Muscle of leg (tissue), 11 donors: Measurements from ENCODE around the gene GPHN. TPM values are rescaled to one million over a fixed set of nuclear protein-coding genes. Genes with fewer than 3 reads are reported as not detected.
"Not testable (repeated sequence)": the region's sequence is repeated elsewhere in the genome, so short reads cannot be mapped to it uniquely, and the experiment has no call there.

Experiments
- DNase-seq: peaks from one replicate; pipeline ENCODE4 v3.0.0; 2013
- H3K27ac ChIP-seq: one replicate; pipeline ENCODE4 v1.5.1; 2013; ENCODE audit warnings: mild to moderate bottlenecking, low read length, control low read depth
- H3K27me3 ChIP-seq: one replicate; pipeline ENCODE4 v1.6.1; 2013; ENCODE audit warnings: low read length; ENCODE audit not compliant: control insufficient read depth, insufficient read depth
- H3K36me3 ChIP-seq: one replicate; pipeline ENCODE4 v1.6.1; 2013; ENCODE audit warnings: low read length; ENCODE audit not compliant: control insufficient read depth, insufficient read depth
- H3K4me1 ChIP-seq: one replicate; pipeline ENCODE4 v1.6.1; 2013; ENCODE audit warnings: low read length; ENCODE audit not compliant: control insufficient read depth, insufficient read depth
- H3K4me3 ChIP-seq: one replicate; pipeline ENCODE4 v1.5.1; 2013; ENCODE audit warnings: low read length, control low read depth
- H3K9me3 ChIP-seq: replicated peaks from 2 replicates; pipeline ENCODE4 v1.6.1; 2013; ENCODE audit warnings: low read depth, low read length; ENCODE audit not compliant: control insufficient read depth
- WGBS: methylation state at CpG from one replicate; pipeline ENCODE4 v1.1.5; 2013; ENCODE audit warnings: missing lambda C conversion rate; ENCODE audit not compliant: insufficient coverage; 5-methylcytosine and 5-hydroxymethylcytosine counted together
- polyA plus RNA-seq, 8 donors: library from polyadenylated mRNA; unstranded; fragments of 120-200 nt; gene quantifications; one replicate each; pipeline versions ENCODE4 v1.2.1 to v1.2.3, GENCODE V29; 2013; ENCODE audit warnings: inconsistent platforms in 1 of 8, low replicate concordance in 1 of 8; ENCODE audit not compliant: insufficient read length in 8 of 8, insufficient read depth in 1 of 8
- total RNA-seq: library from RNA; stranded (reverse); fragments of 120-200 nt; gene quantifications from one replicate; pipeline ENCODE4 v1.2.4, GENCODE V29; 2013

GPHN gene
- total and polyA plus RNA-seq, 9 donors: 13.6 to 19.4 (median 16.5) TPM

DNA sequence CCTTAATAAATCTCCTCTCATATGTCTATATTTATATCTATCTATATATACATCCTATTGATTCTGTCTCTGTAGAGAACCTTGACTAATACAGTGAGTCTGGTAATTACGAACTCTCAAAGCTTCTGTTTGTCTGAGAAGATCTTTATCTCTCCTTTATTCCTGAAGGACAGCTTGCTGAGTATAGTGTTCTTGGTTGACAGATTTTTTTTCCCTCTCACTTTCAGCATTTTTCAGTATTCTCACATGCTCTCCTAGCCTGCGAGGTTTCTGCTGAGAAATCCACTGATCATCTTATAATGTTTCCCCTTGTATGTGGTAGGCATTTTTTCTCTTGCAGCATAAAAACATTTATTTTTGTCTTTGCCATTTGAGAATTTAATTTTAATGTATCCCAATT, 67.1 kb downstream of the GPHN start:
- Histone ChIP-seq H3K27me3 (no peaks in the 10 kb centered on the region), H3K9me3 (peaks cover 22% of the 10 kb centered on the region), H3K36me3 (no peaks in the 10 kb centered on the region), H3K4me3 (no peak overlapping the region), H3K4me1 (no peaks in the 10 kb centered on the region), H3K27ac (no peak overlapping the region)
- no peak for DNase-seq
- no CpG with 5 or more reads among the region's 2 CpGs for WGBS

GRCh38 chr14:66575939-66576338, 68.0 kb downstream of the GPHN start:
- Histone ChIP-seq H3K27ac (no peak overlapping the region), H3K4me1 (no peaks in the 10 kb centered on the region), H3K4me3 (no peak overlapping the region), H3K9me3 (peaks cover 22% of the 10 kb centered on the region), H3K36me3 (no peaks in the 10 kb centered on the region), H3K27me3 (no peaks in the 10 kb centered on the region)
- DNase-seq: no peak
- WGBS: 100% methylated on average over 1 of the region's 1 CpG

- H3K36me3 ChIP-seq, H3K4me1 ChIP-seq, DNase-seq, H3K4me3 ChIP-seq, H3K27me3 ChIP-seq, H3K27ac ChIP-seq: not testable (repeated sequence)
- H3K9me3 ChIP-seq: peaks cover 14% of the 10 kb centered on the region
- WGBS: 91% methylated on average over 4 of the region's 6 CpGs
Measured at GRCh38 chr14:66587753-66588152, 79.8 kb downstream of the GPHN start.

GRCh38 chr14:66595394-66595793, 87.4 kb downstream of the GPHN start:
- H3K36me3 ChIP-seq: no peaks in the 10 kb centered on the region
- H3K4me3 ChIP-seq: no peak overlapping the region
- peaks cover 28% of the 10 kb centered on the region for H3K9me3 ChIP-seq
- 88% methylated on average over 3 of the region's 4 CpGs for WGBS
- no peak overlapping the region for H3K27ac ChIP-seq
- no peaks in the 10 kb centered on the region for H3K4me1 ChIP-seq
- DNase-seq: no peak
- no peaks in the 10 kb centered on the region for H3K27me3 ChIP-seq

DNA sequence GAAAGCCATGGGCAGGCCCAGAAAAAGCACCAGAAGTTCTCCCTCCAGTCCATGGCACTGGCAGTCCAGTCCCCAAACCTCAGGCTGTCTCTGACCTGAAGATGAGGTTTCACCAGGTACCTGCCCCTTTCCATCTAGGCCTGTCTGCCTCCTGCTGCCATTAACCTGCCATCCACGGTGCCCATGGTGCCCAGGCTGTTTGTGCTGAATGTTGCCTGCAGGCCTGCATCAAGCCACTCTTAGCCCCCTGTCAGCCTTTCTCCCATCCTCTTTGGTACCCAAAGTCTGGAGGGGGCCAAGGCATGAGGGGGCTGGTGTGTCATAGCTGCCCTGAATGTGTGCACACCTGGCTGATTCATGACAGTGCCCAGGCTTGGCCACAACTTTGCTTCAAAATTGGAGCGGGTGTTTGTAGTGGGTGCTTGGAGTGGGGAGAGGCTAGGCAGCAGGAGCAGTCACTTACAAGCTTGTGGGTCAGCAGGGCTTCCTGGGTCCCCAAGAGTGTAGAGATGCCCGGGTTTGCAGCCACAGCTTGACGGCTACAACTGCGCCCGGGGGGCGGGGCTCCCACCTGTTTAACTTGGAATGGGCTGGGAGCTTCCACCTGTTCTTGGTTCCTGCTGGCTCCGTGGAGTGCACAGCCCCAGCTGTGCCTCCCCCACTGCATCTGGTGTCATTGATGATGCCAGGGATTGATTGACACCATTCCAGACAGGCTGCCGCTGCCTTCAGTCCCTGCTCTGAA, 88.5 kb downstream of the GPHN start:
- no peaks in the 10 kb centered on the region for H3K27me3 ChIP-seq
- no peak overlapping the region for H3K27ac ChIP-seq
- no peak for DNase-seq
- WGBS: 90% methylated on average over 9 of the region's 9 CpGs
- peaks cover 30% of the 10 kb centered on the region for H3K9me3 ChIP-seq
- H3K36me3 ChIP-seq: no peaks in the 10 kb centered on the region
- no peaks in the 10 kb centered on the region for H3K4me1 ChIP-seq
- H3K4me3 ChIP-seq: no peak overlapping the region

- Histone ChIP-seq H3K36me3 (no peaks in the 10 kb centered on the region), H3K27me3 (no peaks in the 10 kb centered on the region), H3K4me1 (no peaks in the 10 kb centered on the region), H3K4me3 (no peak overlapping the region), H3K9me3 (peaks cover 22% of the 10 kb centered on the region), H3K27ac (no peak overlapping the region)
- no CpG with 5 or more reads among the region's 3 CpGs for WGBS
- DNase-seq: no peak
Measured at GRCh38 chr14:66600416-66600815, 92.5 kb downstream of the GPHN start.

DNA sequence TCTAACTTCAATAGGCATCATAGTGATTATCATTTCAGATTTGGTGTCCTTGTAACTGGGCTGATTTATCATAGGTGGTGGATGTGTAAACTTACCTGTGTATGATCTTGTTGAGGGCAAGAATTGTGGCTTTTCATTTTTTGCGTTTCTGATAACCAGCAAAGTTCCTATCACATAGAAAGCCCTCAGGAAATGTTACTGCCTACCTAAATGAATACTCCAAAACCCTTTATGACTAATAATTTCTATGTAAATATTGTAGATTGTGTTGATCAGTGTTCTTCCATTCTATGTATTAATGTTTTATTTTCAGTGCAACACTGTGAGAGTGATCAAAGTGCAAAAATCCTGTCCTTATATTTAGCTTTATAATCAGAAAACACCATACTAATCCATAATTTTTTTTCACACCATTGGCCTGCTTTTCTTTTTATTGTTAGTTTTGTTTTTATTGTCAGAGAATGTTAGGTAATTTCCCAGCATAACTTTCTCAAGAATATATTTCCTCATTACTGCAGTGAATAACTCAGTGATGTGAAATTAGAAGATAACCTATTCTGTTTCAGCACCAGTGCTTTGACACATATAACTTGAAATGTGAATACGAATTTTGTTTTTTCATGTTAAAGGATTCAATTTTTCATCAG, 94.1 kb downstream of the GPHN start:
- no peaks in the 10 kb centered on the region for H3K27me3 ChIP-seq
- no peaks in the 10 kb centered on the region for H3K36me3 ChIP-seq
- DNase-seq: no peak
- H3K9me3 ChIP-seq: peaks cover 9% of the 10 kb centered on the region
- WGBS: no CpG with 5 or more reads among the region's 2 CpGs
- H3K4me3 ChIP-seq: no peak overlapping the region
- H3K27ac ChIP-seq: no peak overlapping the region
- no peaks in the 10 kb centered on the region for H3K4me1 ChIP-seq

DNA sequence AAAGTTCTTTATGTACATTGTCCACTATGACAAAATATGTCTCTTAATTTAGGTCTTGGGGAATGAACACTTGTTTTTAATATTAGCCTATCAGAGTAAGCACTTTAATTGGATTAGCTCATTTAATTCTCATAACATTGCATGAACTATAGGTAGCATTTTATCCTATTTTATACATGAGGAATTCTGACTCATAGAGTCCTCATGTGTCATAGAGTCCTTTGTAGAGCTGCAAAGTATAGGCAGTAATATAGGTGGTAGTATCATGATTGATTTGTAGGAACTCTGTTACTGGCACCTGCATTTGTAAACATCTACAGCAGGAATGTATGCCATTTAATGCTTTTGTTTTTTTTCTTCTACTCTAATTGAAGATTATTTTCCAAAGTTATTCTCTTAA, 96.0 kb downstream of the GPHN start:
- no peak for DNase-seq
- Histone ChIP-seq H3K27ac (no peak overlapping the region), H3K36me3 (no peaks in the 10 kb centered on the region), H3K4me1 (no peaks in the 10 kb centered on the region), H3K9me3 (peaks cover 9% of the 10 kb centered on the region), H3K27me3 (no peaks in the 10 kb centered on the region), H3K4me3 (no peak overlapping the region)

DNA sequence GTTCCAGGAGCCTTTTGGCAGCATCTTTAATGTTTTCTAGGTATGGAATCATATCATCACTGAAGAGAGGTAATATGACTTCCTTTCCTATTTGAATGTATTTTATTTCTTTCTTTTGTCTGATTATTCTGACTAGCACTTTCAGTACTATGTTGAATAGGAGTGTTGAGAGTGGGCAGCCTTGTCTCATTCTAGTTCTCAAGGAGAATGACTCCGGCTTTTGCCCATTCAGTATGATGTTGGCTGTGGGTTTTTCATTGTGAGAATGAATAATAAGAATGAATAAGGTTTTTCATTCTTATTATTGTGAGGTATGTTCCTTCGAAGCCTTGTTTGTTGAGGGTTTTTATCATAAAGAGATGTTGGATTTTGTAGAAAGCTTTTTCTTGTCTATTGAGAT, 98.9 kb downstream of the GPHN start:
- Histone ChIP-seq H3K4me1 (no peaks in the 10 kb centered on the region), H3K27ac (no peak overlapping the region), H3K27me3 (no peaks in the 10 kb centered on the region), H3K9me3 (peaks cover 18% of the 10 kb centered on the region), H3K4me3 (no peak overlapping the region), H3K36me3 (no peaks in the 10 kb centered on the region)
- DNase-seq: no peak
- WGBS: 100% methylated on average over 1 of the region's 2 CpGs

GRCh38 chr14:66610154-66610563, 102.2 kb downstream of the GPHN start:
- Histone ChIP-seq H3K4me1 (no peaks in the 10 kb centered on the region), H3K9me3 (peaks cover 18% of the 10 kb centered on the region), H3K36me3 (no peaks in the 10 kb centered on the region), H3K4me3 (no peak overlapping the region), H3K27me3 (no peaks in the 10 kb centered on the region), H3K27ac (no peak overlapping the region)
- no peak for DNase-seq
- 60% methylated on average over 1 of the region's 4 CpGs for WGBS
